HG03521 (cell line): ENCODE data around the gene WFDC1.

ENCODE experiments used
- ATAC-seq: cut with Tn5 transposase; IDR thresholded peaks from one replicate; pipeline ENCODE4 v1.9.1; 2021; ENCODE audit warnings: mild to moderate bottlenecking, moderate library complexity; ENCODE audit not compliant: unreplicated experiment

Gene WFDC1

GRCh38 chr16:84271866-84272265 lies 22.8 kb upstream of the WFDC1 start:
- ATAC-seq = no peak

- no peak for ATAC-seq
Measured at GRCh38 chr16:84272740-84273320, 21.8 kb upstream of the WFDC1 start.

- no peak for ATAC-seq
Measured at GRCh38 chr16:84274515-84274914, 20.2 kb upstream of the WFDC1 start.

DNA sequence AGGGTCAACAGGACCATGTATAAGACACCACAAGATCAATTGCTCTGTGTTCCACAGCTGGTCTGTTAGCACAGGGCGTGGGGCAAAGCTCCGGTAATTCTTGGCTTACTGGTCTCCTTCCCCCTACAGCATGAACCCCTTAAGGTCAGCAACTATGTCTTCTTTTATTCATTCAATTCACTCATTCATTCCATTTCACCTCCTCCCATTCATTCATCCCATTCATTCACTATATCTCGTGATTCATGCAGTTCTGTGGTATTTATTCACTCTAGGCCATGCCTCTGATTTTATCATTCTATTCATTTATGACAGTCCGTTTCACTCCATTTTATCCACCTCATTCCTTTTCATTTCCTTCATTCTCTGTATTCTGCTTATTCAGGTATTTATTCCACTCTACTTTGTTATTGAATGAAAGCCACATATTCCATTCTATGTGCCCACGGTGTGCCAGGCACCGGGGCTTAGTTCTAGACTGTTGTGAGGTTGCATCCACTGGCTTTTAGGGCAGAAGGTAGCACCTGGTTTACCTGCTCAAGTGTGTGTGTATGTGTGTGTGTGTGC lies 19.0 kb upstream of the WFDC1 start:
- no peak for ATAC-seq

- no peak for ATAC-seq
Measured at GRCh38 chr16:84277244-84277823, 17.3 kb upstream of the WFDC1 start.

- no peak for ATAC-seq
Measured at GRCh38 chr16:84278333-84278732, 16.3 kb upstream of the WFDC1 start.

GRCh38 chr16:84278968-84279367 lies 15.7 kb upstream of the WFDC1 start:
- ATAC-seq = no peak

- no peak for ATAC-seq
Measured at GRCh38 chr16:84279881-84280280, 14.8 kb upstream of the WFDC1 start.

- ATAC-seq = no peak
Measured at GRCh38 chr16:84281074-84281473, 13.6 kb upstream of the WFDC1 start.

DNA sequence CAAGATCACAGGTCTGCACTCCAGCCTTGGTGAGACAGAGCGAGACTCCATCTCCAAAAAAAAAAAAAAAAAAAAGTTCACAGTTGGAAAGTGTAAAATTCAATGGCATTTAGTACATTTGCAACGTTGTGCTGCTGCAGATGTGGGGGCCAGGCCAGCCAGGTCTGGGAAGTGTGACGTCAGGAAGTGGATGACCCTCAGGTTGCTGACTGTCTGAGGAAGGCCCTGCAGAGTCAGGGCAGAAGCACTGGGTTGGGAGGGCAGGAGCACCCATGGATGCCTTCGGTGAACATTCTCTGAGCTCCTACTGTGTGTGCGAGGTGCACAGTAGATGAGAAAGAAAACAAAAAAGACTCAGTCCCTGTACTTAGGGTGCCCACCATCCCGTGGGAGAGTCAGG lies 12.1 kb upstream of the WFDC1 start:
- no peak for ATAC-seq

DNA sequence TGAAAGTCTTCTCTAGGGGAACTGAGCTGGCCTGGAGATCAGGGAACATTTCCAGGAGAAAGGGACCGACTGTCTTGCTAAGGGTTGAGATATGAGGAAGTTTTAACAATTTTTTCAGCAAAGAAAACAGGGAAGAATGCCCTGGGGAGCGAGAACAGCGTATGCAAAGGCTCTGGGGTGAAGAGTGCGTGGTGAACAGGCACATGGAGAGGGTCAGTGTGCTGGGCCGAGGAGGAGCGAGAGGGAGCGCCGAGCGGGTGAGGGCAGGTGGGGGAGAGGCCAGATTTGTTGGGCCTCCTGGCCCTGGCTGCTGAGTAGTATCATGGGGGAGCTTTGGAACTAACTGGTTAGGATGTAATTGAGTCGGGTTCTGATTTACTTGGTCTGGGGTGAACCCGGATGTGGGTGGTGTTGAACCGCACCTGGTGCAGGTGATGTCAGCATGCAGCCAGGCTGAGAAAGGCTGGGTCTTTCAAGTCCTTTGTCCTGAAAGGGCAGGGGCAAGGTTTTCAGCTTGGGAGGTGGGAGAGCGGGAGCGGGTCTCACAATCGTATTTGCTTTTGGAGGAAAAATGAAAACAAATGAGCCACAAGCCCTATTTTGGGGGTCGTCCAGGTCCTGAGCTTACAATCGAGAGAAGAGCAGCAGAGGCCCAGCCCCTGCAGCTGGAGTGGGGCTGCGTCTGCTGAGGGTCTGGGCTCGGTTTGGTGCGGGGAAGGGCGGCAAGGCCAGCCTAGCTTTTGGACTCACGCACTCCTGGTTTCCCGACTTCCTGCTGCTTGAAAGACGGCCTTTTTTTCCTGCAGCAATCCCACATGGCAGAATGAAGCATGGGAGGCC lies 11.1 kb upstream of the WFDC1 start:
- ATAC-seq = no peak

DNA sequence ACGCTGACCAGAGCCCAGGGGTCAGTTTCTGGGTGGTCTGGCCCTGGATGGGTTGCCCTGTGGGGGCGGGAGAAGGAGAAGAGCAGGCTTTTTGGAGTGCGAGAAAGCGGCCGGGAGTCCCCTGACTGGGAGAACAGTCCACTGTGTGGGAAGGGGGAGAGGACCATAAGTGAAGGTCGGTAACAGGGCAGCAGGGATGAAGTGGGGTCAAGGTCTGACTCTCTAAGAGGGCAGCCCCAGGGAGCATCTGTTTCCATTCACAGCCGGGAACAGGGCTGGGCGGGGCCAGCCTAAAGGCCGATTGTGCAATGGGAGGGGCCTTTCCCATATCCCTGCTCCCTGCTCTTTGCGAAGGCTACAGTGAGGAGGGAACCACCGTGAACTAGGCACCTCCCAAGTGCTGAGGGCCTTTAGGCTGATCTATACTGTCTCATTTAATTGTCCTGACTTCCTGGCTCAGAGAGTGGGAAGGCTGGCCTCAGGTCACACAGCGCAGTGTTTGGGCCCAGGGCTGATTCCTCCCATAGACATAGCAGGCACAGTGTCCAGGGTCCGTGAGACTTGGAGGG lies 10.4 kb upstream of the WFDC1 start:
- no peak for ATAC-seq

DNA sequence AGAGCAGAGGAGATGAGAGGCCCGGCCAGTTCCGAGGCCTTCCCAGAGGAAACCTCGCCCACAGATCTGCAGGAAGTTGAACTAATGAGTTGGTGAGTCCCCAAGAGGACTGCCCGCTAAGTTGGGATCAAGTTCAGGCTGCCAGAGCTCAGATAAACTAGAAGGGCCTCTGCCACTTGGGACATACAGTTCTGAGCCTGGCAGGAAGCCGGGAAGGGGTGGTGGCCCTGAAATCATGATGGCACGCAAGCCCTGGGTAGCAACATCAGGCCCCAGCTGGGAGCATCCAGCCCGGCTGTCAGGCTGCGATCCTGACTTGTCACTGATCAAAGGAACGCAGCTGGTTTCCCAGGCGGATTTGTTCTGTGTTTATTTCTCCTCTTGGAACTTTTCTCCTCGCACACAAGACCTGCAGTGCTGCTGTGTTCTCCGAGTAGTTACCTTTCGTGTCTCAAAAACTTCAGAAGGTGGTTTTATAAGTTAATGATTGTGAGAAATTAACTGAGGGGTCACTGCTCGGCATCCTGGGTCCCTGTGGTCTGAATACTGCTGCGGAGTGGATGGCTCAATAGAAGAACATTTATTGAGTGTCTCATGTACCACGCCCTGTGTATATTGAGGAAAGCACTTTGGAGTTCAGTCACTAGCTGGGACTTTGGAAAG lies 8.0 kb upstream of the WFDC1 start:
- no peak for ATAC-seq

- no peak for ATAC-seq
Measured at GRCh38 chr16:84288902-84289301, 5.8 kb upstream of the WFDC1 start.

DNA sequence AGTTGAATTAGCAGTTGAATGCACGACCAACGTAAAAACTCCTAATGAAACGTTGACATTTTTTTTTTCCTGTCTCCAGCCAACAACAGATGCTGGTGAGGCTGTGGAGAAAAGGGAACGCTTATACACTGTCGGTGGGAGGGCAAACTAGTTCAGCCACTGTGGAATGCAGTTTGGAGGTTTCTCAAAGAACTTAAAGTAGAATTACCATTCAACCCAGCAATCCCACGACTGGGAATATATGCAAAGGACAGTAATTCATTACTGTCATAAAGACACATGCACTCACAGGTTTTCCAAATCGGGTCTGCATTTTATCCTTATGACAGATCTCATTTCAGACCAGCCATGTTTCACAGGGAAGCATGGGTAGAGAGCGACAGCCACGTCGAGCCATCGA lies 3.5 kb upstream of the WFDC1 start:
- no peak for ATAC-seq

DNA sequence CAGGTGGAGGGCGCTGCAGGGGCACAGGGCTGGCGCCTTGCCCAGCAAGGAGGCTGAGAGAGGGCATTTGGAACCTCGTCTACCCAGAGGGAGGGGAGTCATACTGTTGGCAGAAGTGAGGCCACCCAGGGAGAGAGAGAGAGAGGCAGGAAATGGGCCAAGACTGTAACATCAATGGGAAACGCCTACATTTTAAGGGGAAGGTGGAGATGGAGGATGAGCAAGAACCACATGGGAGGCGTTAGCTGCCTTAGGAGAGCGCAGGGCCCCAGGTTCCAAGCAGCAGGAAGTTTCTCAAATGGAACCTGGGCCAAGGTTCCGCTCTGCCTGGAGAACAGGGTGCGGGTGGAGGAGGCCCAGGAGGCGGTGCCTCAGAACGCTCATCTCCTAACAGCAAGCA lies 2.7 kb upstream of the WFDC1 start:
- no peak for ATAC-seq

DNA sequence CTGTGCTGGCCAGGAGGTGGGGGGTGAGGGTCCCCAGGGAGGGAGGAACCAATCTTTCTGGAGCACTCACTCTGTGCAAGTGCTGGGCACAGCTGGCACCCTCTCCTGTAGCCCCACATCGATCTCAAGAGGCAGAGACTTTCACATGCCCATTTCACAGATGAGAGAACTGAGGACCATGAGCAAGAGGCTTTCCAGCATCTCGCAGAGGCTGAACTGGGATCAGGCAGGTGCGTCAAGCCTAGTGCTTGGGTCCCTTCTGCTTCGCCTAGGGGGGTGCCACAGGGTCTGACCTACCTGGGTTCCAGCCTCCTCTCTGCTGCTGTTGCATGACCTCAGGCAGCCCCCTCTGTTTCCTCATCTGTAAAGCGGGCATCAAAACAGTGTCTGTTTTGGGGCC lies 1.3 kb upstream of the WFDC1 start:
- no peak for ATAC-seq

- ATAC-seq = no peak
Measured at GRCh38 chr16:84294117-84294516, 561 bp upstream of the WFDC1 start.

DNA sequence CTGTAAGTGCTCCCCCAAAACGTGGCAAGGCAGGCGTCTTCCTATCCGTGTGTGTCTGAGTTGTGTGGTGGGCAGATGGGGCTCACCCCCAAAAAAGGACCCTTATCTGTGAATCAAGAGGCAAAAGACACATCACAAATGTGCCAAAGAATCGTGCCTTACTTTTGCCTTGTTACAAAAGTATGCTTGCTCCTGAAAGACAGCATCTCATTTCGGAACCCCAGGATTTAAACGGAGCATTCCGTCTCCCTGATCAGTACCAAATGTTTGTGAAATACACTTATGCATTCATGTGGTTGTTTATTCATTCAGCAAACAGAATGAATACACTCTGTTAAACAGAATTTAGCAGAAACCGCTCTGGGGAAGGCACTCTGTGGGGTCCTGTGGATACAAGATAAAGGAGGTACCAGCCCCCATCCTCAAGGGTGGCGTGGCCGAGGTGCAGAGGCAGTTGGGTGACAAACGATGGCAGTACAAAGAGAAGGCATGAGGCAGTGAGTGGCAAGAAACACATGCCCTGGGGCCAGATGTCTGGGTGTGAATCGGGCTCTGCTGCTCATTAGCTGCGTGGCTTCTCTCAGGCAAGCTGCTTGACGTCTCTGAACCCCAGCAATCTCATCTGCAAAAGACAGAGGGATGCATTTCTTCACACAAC lies 654 bp downstream of the WFDC1 start:
- ATAC-seq = no peak

- no peak for ATAC-seq
Measured at GRCh38 chr16:84298376-84298899, 3.8 kb downstream of the WFDC1 start.
